GM23248 (cell line): ENCODE measurements around the gene PPM1L. TPM values are rescaled to one million over a fixed set of nuclear protein-coding genes. Genes with fewer than 3 reads are reported as not detected.
"Not testable (repeated sequence)": the region's sequence is repeated elsewhere in the genome, so short reads cannot be mapped to it uniquely, and the experiment has no call there.

Source experiments
- DNase-seq: peaks from one replicate; pipeline ENCODE4 v3.0.0-alpha.2; 2015
- H2AFZ ChIP-seq: fragments of 200-600 bp; sonication (generic); 2 replicates; pipeline ENCODE4 v1.6.1; 2016; ENCODE audit warnings: antibody characterized with exemption
- H3F3A ChIP-seq: fragments of 200-600 bp; sonication (generic); 2 replicates; pipeline ENCODE4 v1.6.1; 2016; ENCODE audit warnings: mild to moderate bottlenecking, antibody characterized with exemption, mixed run types; ENCODE audit not compliant: insufficient read depth
- H3K27ac ChIP-seq: fragments of 200-600 bp; sonication (generic); 2 replicates; pipeline ENCODE4 v1.5.1; 2016; ENCODE audit warnings: mild to moderate bottlenecking
- H3K27me3 ChIP-seq: fragments of 200-600 bp; sonication (generic); replicated peaks from 2 replicates; pipeline ENCODE4 v1.6.1; 2016; ENCODE audit warnings: mild to moderate bottlenecking; ENCODE audit not compliant: insufficient read depth
- H3K36me3 ChIP-seq: fragments of 200-600 bp; sonication (generic); 2 replicates; pipeline ENCODE4 v1.6.1; 2016; ENCODE audit warnings: low read depth, mild to moderate bottlenecking
- H3K4me1 ChIP-seq: fragments of 200-600 bp; sonication (generic); 2 replicates; pipeline ENCODE4 v1.6.1; 2016; ENCODE audit warnings: mild to moderate bottlenecking; ENCODE audit not compliant: insufficient read depth
- H3K4me2 ChIP-seq: fragments of 200-600 bp; sonication (generic); one replicate; pipeline ENCODE4 v1.6.1; 2016; ENCODE audit warnings: mild to moderate bottlenecking; ENCODE audit not compliant: unreplicated experiment
- H3K4me3 ChIP-seq: fragments of 200-600 bp; sonication (generic); 2 replicates; pipeline ENCODE4 v1.5.1; 2016; ENCODE audit warnings: mild to moderate bottlenecking
- H3K79me2 ChIP-seq: fragments of 200-600 bp; sonication (generic); 2 replicates; pipeline ENCODE4 v1.6.1; 2016; ENCODE audit warnings: mild to moderate bottlenecking; ENCODE audit not compliant: insufficient read depth
- H3K9ac ChIP-seq: fragments of 200-600 bp; sonication (generic); 2 replicates; pipeline ENCODE4 v1.6.1; 2016; ENCODE audit warnings: mild to moderate bottlenecking
- H3K9me2 ChIP-seq: fragments of 200-600 bp; sonication (generic); 2 replicates; pipeline ENCODE4 v1.6.1; 2016; ENCODE audit warnings: mixed run types, mild to moderate bottlenecking, moderate library complexity; ENCODE audit not compliant: insufficient read depth
- H3K9me3 ChIP-seq: fragments of 200-600 bp; sonication (generic); one replicate; pipeline ENCODE4 v1.6.1; 2017; ENCODE audit warnings: low read depth
- H4K20me1 ChIP-seq: fragments of 200-600 bp; sonication (generic); 2 replicates; pipeline ENCODE4 v1.6.0; 2016; ENCODE audit not compliant: insufficient read depth
- EZH2 ChIP-seq: fragments of 200-600 bp; sonication (generic); IDR thresholded peaks from 2 replicates; pipeline ENCODE4 v1.6.1; 2018; ENCODE audit warnings: antibody characterized with exemption, mild to moderate bottlenecking; ENCODE audit not compliant: insufficient read depth, poor library complexity, severe bottlenecking
- EZH2phosphoT487 ChIP-seq: fragments of 200-600 bp; sonication (generic); IDR thresholded peaks from 2 replicates; pipeline ENCODE4 v1.6.1; 2018; ENCODE audit warnings: antibody characterized with exemption, moderate library complexity, mild to moderate bottlenecking, low read depth; ENCODE audit not compliant: insufficient read depth
- WGBS, 2 experiments: methylation state at CpG; one replicate each; pipeline ENCODE4 v1.1.6; 2015 to 2017; ENCODE audit warnings: low lambda C conversion rate in 2 of 2, low coverage in 1 of 2; ENCODE audit errors: missing lambda C conversion rate in 2 of 2; 5-methylcytosine and 5-hydroxymethylcytosine counted together
- in situ Hi-C: fragments of 300-500 bp; cut with MboI; formaldehyde crosslinking; loops from 2 replicates; pipeline ENCODE4 v1.15.0; 2020
- polyA plus RNA-seq: library from polyadenylated mRNA; unstranded; fragments of >200 nt; fragmentation: Nextera tagmentation; extraction: Ambion mirVana; gene quantifications from 2 replicates; pipeline ENCODE4 v1.2.1, GENCODE V29; 2016
- total RNA-seq: library from RNA; depleted of rRNA; stranded (reverse); fragments of >200 nt; shearing (Covaris generic); gene quantifications from 2 replicates; pipeline ENCODE4 v1.2.3, GENCODE V29; 2014

PPM1L gene
- total and polyA plus RNA-seq, 2 experiments from 2014 or later = under 0.01 to 0.26 TPM

DNA sequence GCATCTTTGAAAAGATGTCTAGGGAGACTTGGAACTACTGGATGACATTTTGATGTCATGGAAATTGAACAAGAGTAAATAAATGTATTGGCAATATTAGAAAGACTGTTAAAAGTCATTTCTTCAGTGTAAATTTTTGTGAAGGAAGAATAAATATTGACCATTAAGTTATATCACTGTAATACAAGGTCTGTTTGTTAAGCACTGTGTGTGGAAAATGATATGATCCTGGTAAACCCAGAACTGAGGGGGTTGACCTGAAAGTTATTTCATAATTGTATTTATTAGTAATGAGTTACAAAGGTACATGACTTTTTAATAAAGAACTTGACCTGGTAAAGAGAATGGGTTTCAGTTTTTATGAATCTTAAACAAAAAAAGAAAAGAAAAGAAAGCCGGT lies 242.6 kb downstream of the PPM1L start:
- H3K79me2 ChIP-seq = no peaks in the 10 kb centered on the region
- no peak for DNase-seq
- H3K27ac ChIP-seq = no peak overlapping the region
- no peaks in the 10 kb centered on the region for H3K9me2 ChIP-seq
- no peaks in the 10 kb centered on the region for H3K9me3 ChIP-seq
- 82 to 91% methylated on average over 1 of the region's 1 CpG for WGBS, 2 experiments
- H3K4me3 ChIP-seq = no peak overlapping the region
- H3K4me1 ChIP-seq = no peaks in the 10 kb centered on the region
- no peaks in the 10 kb centered on the region for H4K20me1 ChIP-seq
- H3K36me3 ChIP-seq = no peaks in the 10 kb centered on the region
- H3K27me3 ChIP-seq = no peaks in the 10 kb centered on the region
- H3K9ac ChIP-seq = no peak overlapping the region
- H3F3A ChIP-seq = no peaks in the 10 kb centered on the region
- no peak overlapping the region for H2AFZ ChIP-seq
- in situ Hi-C loops = no loop called here
- no peak for TF ChIP-seq EZH2
- H3K4me2 ChIP-seq = no peak overlapping the region

DNA sequence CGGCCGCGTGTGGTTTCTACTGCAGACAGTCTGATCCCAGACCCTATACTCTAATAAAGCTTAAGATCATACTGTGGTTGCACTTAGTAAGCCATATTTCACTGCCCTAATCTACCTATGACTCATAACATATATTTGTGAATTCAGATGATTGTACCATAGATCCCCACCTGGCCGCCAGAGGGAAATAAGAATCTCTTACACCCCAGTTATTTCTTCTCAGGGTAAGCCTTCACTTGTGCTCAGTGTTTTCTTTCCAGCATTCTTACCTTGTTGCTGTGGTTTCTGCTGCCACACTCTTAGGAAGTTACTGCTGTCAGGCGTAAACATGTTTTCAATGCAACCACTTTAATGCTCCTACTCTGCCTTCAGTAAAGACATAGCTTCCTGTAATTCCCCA lies 243.2 kb downstream of the PPM1L start:
- Histone ChIP-seq H3K9me3 (no peaks in the 10 kb centered on the region), H3K79me2 (no peaks in the 10 kb centered on the region), H3K4me3 (no peak overlapping the region), H3K9ac (no peak overlapping the region), H3K4me1 (no peaks in the 10 kb centered on the region), H3K27ac (no peak overlapping the region), H3K4me2 (no peak overlapping the region), H3K9me2 (no peaks in the 10 kb centered on the region), H4K20me1 (no peaks in the 10 kb centered on the region), H3K36me3 (no peaks in the 10 kb centered on the region), H2AFZ (no peak overlapping the region), H3K27me3 (no peaks in the 10 kb centered on the region), H3F3A (no peaks in the 10 kb centered on the region)
- DNase-seq = no peak
- in situ Hi-C loops = no loop called here
- 69 to 74% methylated on average over 5 of the region's 5 CpGs for WGBS, 2 experiments
- TF ChIP-seq EZH2phosphoT487 = no peak
- TF ChIP-seq EZH2 = no peak

DNA sequence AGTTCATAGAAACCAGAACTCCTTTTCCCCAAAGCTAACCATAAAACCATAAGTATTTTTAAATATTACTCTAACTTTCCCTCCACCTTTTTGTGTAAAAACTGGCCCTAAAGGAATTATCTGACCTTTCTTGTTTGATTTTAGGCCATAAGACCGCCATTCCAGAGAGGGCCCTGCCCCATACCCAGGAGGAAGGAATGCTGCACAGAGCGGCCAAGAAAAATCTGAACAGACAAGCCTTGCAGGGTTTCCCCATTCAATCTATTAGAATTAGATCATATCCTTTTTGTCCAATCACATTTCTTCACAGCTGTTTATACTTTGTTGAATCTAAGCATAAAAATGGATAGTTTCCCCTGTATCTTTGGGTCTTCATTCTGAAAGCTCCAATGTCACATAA lies 252.1 kb downstream of the PPM1L start:
- H3K4me1 ChIP-seq = no peaks in the 10 kb centered on the region
- H2AFZ ChIP-seq = no peak overlapping the region
- TF ChIP-seq EZH2 (no peak), EZH2phosphoT487 (no peak)
- in situ Hi-C loops = no loop called here
- no peak for DNase-seq
- H3K9ac ChIP-seq = no peak overlapping the region
- no peaks in the 10 kb centered on the region for H3F3A ChIP-seq
- no peak overlapping the region for H3K27ac ChIP-seq
- no peaks in the 10 kb centered on the region for H4K20me1 ChIP-seq
- no peaks in the 10 kb centered on the region for H3K36me3 ChIP-seq
- H3K9me3 ChIP-seq = no peaks in the 10 kb centered on the region
- no peaks in the 10 kb centered on the region for H3K27me3 ChIP-seq
- 41 to 48% methylated on average over 2 of the region's 2 CpGs for WGBS, 2 experiments
- no peaks in the 10 kb centered on the region for H3K79me2 ChIP-seq
- no peak overlapping the region for H3K4me3 ChIP-seq
- no peaks in the 10 kb centered on the region for H3K9me2 ChIP-seq
- H3K4me2 ChIP-seq = no peak overlapping the region

DNA sequence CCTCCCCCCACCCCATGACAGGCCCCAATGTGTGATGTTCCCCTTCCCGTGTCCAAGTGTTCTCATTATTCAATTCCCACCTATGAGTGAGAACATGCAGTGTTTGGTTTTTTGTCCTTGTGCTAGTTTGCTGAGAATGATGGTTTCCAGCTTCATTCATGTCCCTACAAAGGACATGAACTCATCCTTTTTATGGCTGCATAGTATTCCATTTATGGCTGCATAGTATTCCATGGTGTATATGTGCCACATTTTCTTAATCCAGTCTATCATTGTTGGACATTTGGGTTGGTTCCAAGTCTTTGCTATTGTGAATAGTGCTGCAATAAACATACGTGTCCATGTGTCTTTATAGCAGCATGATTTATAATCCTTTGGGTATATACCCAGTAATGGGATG lies 254.1 kb downstream of the PPM1L start:
- H3K4me3 ChIP-seq, H3K9me2 ChIP-seq, H4K20me1 ChIP-seq, H2AFZ ChIP-seq, H3K27ac ChIP-seq, H3K9me3 ChIP-seq, H3K4me1 ChIP-seq, H3K36me3 ChIP-seq, H3K79me2 ChIP-seq, in situ Hi-C loops, H3K4me2 ChIP-seq, H3K27me3 ChIP-seq, H3K9ac ChIP-seq, H3F3A ChIP-seq, DNase-seq: not testable (repeated sequence)
- WGBS, 2 experiments = 72 to 95% methylated on average over 2 of the region's 2 CpGs

DNA sequence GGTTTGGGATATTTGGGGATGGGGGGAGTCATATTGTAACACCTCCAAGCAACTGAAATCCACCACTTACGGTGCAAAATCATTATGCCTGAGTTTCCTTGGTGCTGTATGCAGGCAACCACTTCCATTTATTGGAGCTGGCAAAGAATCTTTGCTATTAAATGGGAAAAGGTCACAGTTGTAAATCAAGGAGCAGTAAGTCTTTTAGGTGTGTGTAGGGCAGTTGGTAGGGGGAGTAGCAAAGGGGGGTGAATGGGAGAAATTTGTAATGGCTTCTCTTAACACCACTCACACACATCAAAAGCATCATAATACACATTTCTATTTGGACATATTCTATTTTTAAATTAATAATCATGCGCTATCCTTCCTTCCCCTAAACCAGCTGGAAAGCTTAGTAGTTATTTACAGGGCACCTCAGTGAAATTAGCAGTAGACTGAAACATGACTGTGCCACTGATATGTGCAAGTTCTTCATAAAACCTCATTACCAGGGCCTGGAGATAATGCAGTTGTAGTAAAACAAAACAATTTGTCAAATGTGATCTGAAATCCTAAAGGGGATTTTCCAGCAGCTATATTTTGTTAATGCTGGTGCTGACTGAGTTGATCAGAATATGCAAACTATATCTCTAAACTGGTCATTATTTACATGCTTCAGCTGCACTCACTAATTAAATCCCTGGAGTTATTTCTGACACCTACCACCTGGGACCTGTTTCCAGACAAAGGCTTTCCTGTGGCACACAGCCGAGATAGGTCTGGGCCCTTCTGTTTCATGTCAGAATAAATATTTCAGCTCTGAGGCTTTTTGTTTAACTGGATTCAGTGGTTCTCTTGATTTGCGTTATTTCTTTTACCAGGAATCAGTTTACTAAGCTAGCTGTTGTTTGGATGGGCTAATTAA lies 259.1 kb downstream of the PPM1L start:
- Histone ChIP-seq H3F3A (no peaks in the 10 kb centered on the region), H3K36me3 (no peaks in the 10 kb centered on the region), H3K4me2 (no peak overlapping the region), H2AFZ (no peak overlapping the region), H3K9ac (no peak overlapping the region), H4K20me1 (no peaks in the 10 kb centered on the region), H3K4me3 (no peak overlapping the region), H3K27me3 (0 out of 2 replicates have a peak, but pooled peaks cover 5% of the 10 kb centered on the region), H3K27ac (no peak overlapping the region), H3K4me1 (no peaks in the 10 kb centered on the region), H3K9me3 (no peaks in the 10 kb centered on the region), H3K9me2 (no peaks in the 10 kb centered on the region), H3K79me2 (no peaks in the 10 kb centered on the region)
- no peak for DNase-seq
- 50 to 53% methylated on average over 4 of the region's 4 CpGs for WGBS, 2 experiments
- no peak for TF ChIP-seq EZH2phosphoT487
- TF ChIP-seq EZH2 = no peak
- in situ Hi-C loops = no loop called here
